K562 (cell line): ENCODE results near the gene HAS3. TPM values are rescaled to one million over a fixed set of nuclear protein-coding genes. Genes with fewer than 3 reads are reported as not detected.

Experiments used
- BDP1 ChIP-seq: IDR thresholded peaks from 3 replicates; pipeline ENCODE4 v1.6.1; 2011; ENCODE audit not compliant: insufficient read length, insufficient read depth
- CHCHD3 ChIP-seq: fragments of 250-450 bp; sonication (Bioruptor Pico); IDR thresholded peaks from 2 replicates; pipeline ENCODE4 v2.1.2; 2022; ENCODE audit warnings: mild to moderate bottlenecking
- DEAF1 ChIP-seq: fragments of 450-650 bp; formaldehyde crosslinking; IDR thresholded peaks from 2 replicates; pipeline ENCODE4 v1.4.0; 2020; ENCODE audit warnings: mild to moderate bottlenecking, moderate library complexity
- E2F5 ChIP-seq: sonication (generic); formaldehyde crosslinking; IDR thresholded peaks from 2 replicates; pipeline ENCODE4 v1.8.0; 2022; ENCODE audit warnings: mild to moderate bottlenecking, missing genetic modification reagents
- EP300 ChIP-seq: IDR thresholded peaks from 2 replicates; pipeline ENCODE4 v1.6.1; 2012; ENCODE audit warnings: low read length, improper control_type of control experiment
- FOXA3 ChIP-seq, 2 experiments: fragments of 450-650 bp in 1 of 2; sonication (generic) in 1 of 2; formaldehyde crosslinking; IDR thresholded peaks in 1 of 2; conservative IDR thresholded peaks in 1 of 2; 2 replicates each; pipeline versions ENCODE4 v1.4.0 to v1.8.0; 2020 to 2022; ENCODE audit warnings: mild to moderate bottlenecking in 2 of 2, missing genetic modification reagents in 1 of 2
- FOXJ2 ChIP-seq: fragments of 200-800 bp; sonication (Bioruptor generic); IDR thresholded peaks from 2 replicates; pipeline ENCODE4 v1.6.1; 2016; ENCODE audit warnings: missing genetic modification characterization, missing compliant biosample characterization
- TFAP4 ChIP-seq: sonication (generic); formaldehyde crosslinking; IDR thresholded peaks from 2 replicates; pipeline ENCODE4 v1.8.0; 2022; ENCODE audit warnings: missing genetic modification reagents, mild to moderate bottlenecking, moderate library complexity, borderline replicate concordance
- USF1 ChIP-seq: sonication (generic); formaldehyde crosslinking; IDR thresholded peaks from 2 replicates; pipeline ENCODE4 v1.9.0; 2022; ENCODE audit warnings: mild to moderate bottlenecking, missing genetic modification reagents
- ZBTB2 ChIP-seq: fragments of 450-650 bp; IDR thresholded peaks from 2 replicates; pipeline ENCODE4 v1.6.1; 2016; ENCODE audit warnings: antibody characterized with exemption
- ZNF609 ChIP-seq: sonication (generic); formaldehyde crosslinking; IDR thresholded peaks from 2 replicates; pipeline ENCODE4 v1.8.1; 2023; ENCODE audit warnings: missing genetic modification reagents, mild to moderate bottlenecking, borderline replicate concordance
- ZNF655 ChIP-seq: fragments of 250-450 bp; sonication (Bioruptor Pico); IDR thresholded peaks from 2 replicates; pipeline ENCODE4 v1.5.0; 2021
- ZNF696 ChIP-seq: fragments of 250-450 bp; sonication (Bioruptor Pico); conservative IDR thresholded peaks from 2 replicates; pipeline ENCODE4 v1.4.0; 2020; ENCODE audit warnings: mild to moderate bottlenecking, moderate library complexity
- ZNF778 ChIP-seq: fragments of 450-650 bp; formaldehyde crosslinking; IDR thresholded peaks from 2 replicates; pipeline ENCODE4 v1.4.0; 2020; ENCODE audit warnings: mild to moderate bottlenecking, moderate library complexity
- polyA plus RNA-seq, 8 experiments: library from polyadenylated mRNA; depleted of rRNA in 4 of 8; stranded (reverse) in 5 of 8; unstranded in 3 of 8; fragments of >200 nt; fragmentation: Nextera tagmentation in 2 of 8; fragmentation: Illumina TruSeq in 1 of 8; extraction: Ambion mirVana in 2 of 8; extraction: Trizol in 1 of 8; gene quantifications; 2 replicates each; pipeline versions ENCODE4 v1.2.1 to v1.2.3, GENCODE V29; 2011 to 2014; ENCODE audit warnings: inconsistent platforms in 1 of 8, missing spikeins in 1 of 8
- total RNA-seq, 7 experiments: library from RNA; depleted of rRNA in 6 of 7; stranded (reverse); fragments of >200 nt in 6 of 7; fragmentation: Illumina TruSeq in 2 of 7; extraction: Trizol in 2 of 7; gene quantifications; 2 replicates each; pipeline versions ENCODE4 v1.2.1 to v1.2.3, GENCODE V29; 2011 to 2021; ENCODE audit warnings: low replicate concordance in 1 of 7

HAS3 gene
- total and polyA plus RNA-seq, 9 of the 15 experiments (the other 6 are each of a cell fraction or from before 2014, with no cell fraction given) = 0.04 to 0.33 (median 0.13) TPM; not detected in 1

- TF ChIP-seq ZNF609 (CRISPR knock-in tag) (no peak), FOXJ2 (tag) (no peak), EP300 (no peak), TFAP4 (0 out of 2 replicates have a peak, but pooled peaks have one; percentile 4), ZNF696 (CRISPR knock-in tag) (no peak), USF1 (CRISPR knock-in tag) (no peak), E2F5 (no peak), ZNF655 (CRISPR knock-in tag) (no peak), ZBTB2 (peak; percentile 40; the same call in 1 of the 2 replicates), DEAF1 (CRISPR knock-in tag) (peak; percentile 15; the same call in 1 of the 2 replicates), BDP1 (no peak), ZNF778 (CRISPR knock-in tag) (no peak), CHCHD3 (CRISPR knock-in tag) (no peak), FOXA3 (CRISPR knock-in tag; conservative IDR thresholded peaks at IDR 0.05 in 1 of 2, IDR thresholded peaks at IDR 0.05 in 1 of 2) (no peak)
Measured at GRCh38 chr16:69131839-69132423, 26.5 kb downstream of the HAS3 start (continued).
